HCT116 (cell line): ENCODE results near the gene ZNF304. TPM values are rescaled to one million over a fixed set of nuclear protein-coding genes. Genes with fewer than 3 reads are reported as not detected.
"Not testable (repeated sequence)": the region's sequence is repeated elsewhere in the genome, so short reads cannot be mapped to it uniquely, and the experiment has no call there.

ENCODE experiments used
- ATAC-seq: fragments of 200-7000 bp; cut with Tn5 transposase; 2 replicates; pipeline ENCODE4 v1.9.1; 2020; ENCODE audit warnings: mild to moderate bottlenecking, moderate library complexity
- BruUV-seq: library from RNA; stranded (reverse); fragments of 400-500 nt; replicated peaks from 2 replicates; lab custom pipeline; 2021; lab: Mats Ljungman, UMichigan
- CTCF ChIA-PET: fragments of 300-600 bp; sonication (Branson Sonifier 250); formaldehyde crosslinking; loops from one replicate; lab custom pipeline; 2021; ENCODE audit warnings: antibody characterized with exemption; lab: Charles Lee
- POLR2A ChIA-PET: fragments of 300-600, 350-600 bp; sonication (Branson Sonifier 250); formaldehyde crosslinking; loops from one replicate; lab custom pipeline; 2021; ENCODE audit warnings: antibody characterized with exemption; lab: Charles Lee
- RAD21 ChIA-PET, 2 experiments: fragments of 300-600 bp; sonication (Branson Sonifier 250); formaldehyde crosslinking; loops; one replicate each; lab custom pipeline; 2023; ENCODE audit warnings: low total read pairs in 2 of 2; ENCODE audit not compliant: uncharacterized antibody in 2 of 2, unreplicated experiment in 2 of 2, low non-redundant PET in 1 of 2; lab: Charles Lee
- DNase-seq: peaks from one replicate; pipeline ENCODE4 v3.0.0-alpha.2; 2010; ENCODE audit warnings: low read depth, low spot score
- H2AFZ ChIP-seq: fragments of 200-600 bp; shearing (Covaris generic), sonication (generic); 2 replicates; pipeline ENCODE4 v1.6.1; 2017; ENCODE audit warnings: low read depth, mixed run types, mixed read lengths, antibody characterized with exemption, low read length; ENCODE audit not compliant: poor library complexity, severe bottlenecking
- H3K27ac ChIP-seq: 2 replicates; pipeline ENCODE4 v1.5.1; 2012; ENCODE audit warnings: low read depth, low read length
- H3K27me3 ChIP-seq: fragments of 200-600 bp; sonication (generic); 2 replicates; pipeline ENCODE4 v1.6.1; 2016; ENCODE audit warnings: mixed run types, low read length, mixed read lengths; ENCODE audit not compliant: insufficient read depth
- H3K36me3 ChIP-seq, 2 experiments: fragments of 200-500 bp in 1 of 2; fragments of 200-600 bp in 1 of 2; sonication (Bioruptor generic) in 1 of 2; sonication (generic) in 1 of 2; 2 replicates each; pipeline versions ENCODE4 v1.5.1 to v1.6.1; 2014 to 2016; ENCODE audit warnings: low read length in 2 of 2, inconsistent platforms in 1 of 2, mixed read lengths in 1 of 2, mixed run types in 1 of 2; ENCODE audit not compliant: insufficient read depth in 2 of 2, control insufficient read depth in 1 of 2
- H3K4me1 ChIP-seq, 2 experiments: fragments of 200-600 bp in 1 of 2; sonication (generic) in 1 of 2; 2 replicates each; pipeline versions ENCODE4 v1.5.1 to v1.6.1; 2012 to 2017; ENCODE audit warnings: low read length in 2 of 2, inconsistent platforms in 1 of 2, mild to moderate bottlenecking in 1 of 2, mixed read lengths in 1 of 2, mixed run types in 1 of 2, moderate library complexity in 1 of 2; ENCODE audit not compliant: insufficient read depth in 2 of 2, control insufficient read depth in 1 of 2
- H3K4me2 ChIP-seq: fragments of 200-600 bp; sonication (generic); 2 replicates; pipeline ENCODE4 v1.6.1; 2017; ENCODE audit warnings: mixed run types, low read length, mixed read lengths
- H3K4me3 ChIP-seq, 2 experiments: fragments of 200-600 bp in 1 of 2; sonication (generic) in 1 of 2; replicated peaks in 1 of 2; 2 replicates each; pipeline ENCODE4 v1.5.1; 2011 to 2016; ENCODE audit warnings: low read length in 2 of 2, control low read depth in 1 of 2, low read depth in 1 of 2, mild to moderate bottlenecking in 1 of 2, mixed read lengths in 1 of 2, mixed run types in 1 of 2
- H3K79me2 ChIP-seq: fragments of 200-600 bp; sonication (generic); 2 replicates; pipeline ENCODE4 v1.6.1; 2017; ENCODE audit warnings: mild to moderate bottlenecking, mixed run types, low read length, moderate library complexity, mixed read lengths; ENCODE audit not compliant: insufficient read depth
- H3K9ac ChIP-seq: fragments of 200-600 bp; sonication (generic); 2 replicates; pipeline ENCODE4 v1.6.1; 2016; ENCODE audit warnings: low read length, mixed read lengths
- H3K9me2 ChIP-seq: fragments of 200-600 bp; sonication (generic), shearing (Covaris generic); 2 replicates; pipeline ENCODE4 v1.6.1; 2017; ENCODE audit warnings: mixed run types, mild to moderate bottlenecking, moderate library complexity; ENCODE audit not compliant: insufficient read depth
- H3K9me3 ChIP-seq, 2 experiments: fragments of 200-500 bp in 1 of 2; fragments of 200-600 bp in 1 of 2; sonication (Bioruptor generic) in 1 of 2; sonication (generic) in 1 of 2; 2 replicates each; pipeline ENCODE4 v1.6.1; 2014 to 2017; ENCODE audit warnings: low read length in 2 of 2, mixed read lengths in 2 of 2, inconsistent platforms in 1 of 2, low read depth in 1 of 2, mild to moderate bottlenecking in 1 of 2, mixed run types in 1 of 2, moderate library complexity in 1 of 2; ENCODE audit not compliant: control insufficient read depth in 1 of 2, insufficient read depth in 1 of 2
- H4K20me1 ChIP-seq: fragments of 200-600 bp; sonication (generic), shearing (Covaris generic); 2 replicates; pipeline ENCODE4 v1.6.1; 2017; ENCODE audit warnings: mixed run types, mild to moderate bottlenecking, moderate library complexity; ENCODE audit not compliant: insufficient read depth
- CEBPB ChIP-seq: IDR thresholded peaks from 2 replicates; pipeline ENCODE4 v1.6.1; 2012; ENCODE audit warnings: low read depth
- EGR1 ChIP-seq: IDR thresholded peaks from 2 replicates; pipeline ENCODE4 v1.6.1; 2012; ENCODE audit warnings: low read depth
- ELF1 ChIP-seq: IDR thresholded peaks from 2 replicates; pipeline ENCODE4 v1.6.1; 2012; ENCODE audit warnings: low read depth, borderline replicate concordance
- EZH2 ChIP-seq: fragments of 200-600 bp; sonication (generic); IDR thresholded peaks from 2 replicates; pipeline ENCODE4 v1.6.1; 2017; ENCODE audit warnings: antibody characterized with exemption, mixed run types
- JUND ChIP-seq: IDR thresholded peaks from 2 replicates; pipeline ENCODE4 v1.6.1; 2012
- POLR2A ChIP-seq: IDR thresholded peaks from 2 replicates; pipeline ENCODE4 v1.7.0; 2011; ENCODE audit warnings: borderline replicate concordance; ENCODE audit not compliant: insufficient read depth, insufficient read length; ENCODE audit errors: extremely low read depth
- POLR2AphosphoS5 ChIP-seq: IDR thresholded peaks from 2 replicates; pipeline ENCODE4 v1.6.1; 2011; ENCODE audit warnings: mild to moderate bottlenecking, low read depth, low read length, moderate library complexity
- SIN3A ChIP-seq: IDR thresholded peaks from 2 replicates; pipeline ENCODE4 v1.6.1; 2012; ENCODE audit warnings: low read depth
- SRF ChIP-seq: IDR thresholded peaks from 2 replicates; pipeline ENCODE4 v1.6.1; 2012; ENCODE audit warnings: low read depth
- TCF7L2 ChIP-seq: IDR thresholded peaks from 2 replicates; pipeline ENCODE4 v1.7.0; 2011; ENCODE audit warnings: borderline replicate concordance, inconsistent platforms; ENCODE audit not compliant: insufficient read depth, insufficient read length; ENCODE audit errors: extremely low read depth
- YY1 ChIP-seq: IDR thresholded peaks from 2 replicates; pipeline ENCODE4 v1.6.1; 2011; ENCODE audit warnings: low read length, low read depth, moderate library complexity, mild to moderate bottlenecking; ENCODE audit not compliant: insufficient replicate concordance; ENCODE audit errors: extremely low read depth
- ZFX ChIP-seq: fragments of 450-650 bp; IDR thresholded peaks from 2 replicates; pipeline ENCODE4 v1.6.1; 2017
- ZNF274 ChIP-seq: fragments of 200-500 bp; sonication (Bioruptor generic); IDR thresholded peaks from 2 replicates; pipeline ENCODE4 v1.6.1; 2014; ENCODE audit warnings: mild to moderate bottlenecking, low read depth, low read length, inconsistent platforms
- intact Hi-C: fragments of 100-400 bp; cut with micrococcal nuclease; formaldehyde crosslinking; loops from 2 replicates; pipeline ENCODE4 v1.10.0; 2022
- total RNA-seq: library from RNA; stranded (reverse); gene quantifications from one replicate; pipeline ENCODE4 v1.2.1, GENCODE V29; 2021; ENCODE audit not compliant: unreplicated experiment
- TF ChIP-seq, protein P1 (sequence below): IDR thresholded peaks from 2 replicates; pipeline ENCODE4 v1.6.1; 2012
- TF ChIP-seq, protein P2 (sequence below): IDR thresholded peaks from 2 replicates; pipeline ENCODE4 v1.6.1; 2012; ENCODE audit warnings: low read depth
- TF ChIP-seq, protein P3 (sequence below): IDR thresholded peaks from 2 replicates; pipeline ENCODE4 v1.6.1; 2012

ZNF304 gene
- total RNA-seq, 1 experiment from 2014 or later: 6.3 TPM

DNA sequence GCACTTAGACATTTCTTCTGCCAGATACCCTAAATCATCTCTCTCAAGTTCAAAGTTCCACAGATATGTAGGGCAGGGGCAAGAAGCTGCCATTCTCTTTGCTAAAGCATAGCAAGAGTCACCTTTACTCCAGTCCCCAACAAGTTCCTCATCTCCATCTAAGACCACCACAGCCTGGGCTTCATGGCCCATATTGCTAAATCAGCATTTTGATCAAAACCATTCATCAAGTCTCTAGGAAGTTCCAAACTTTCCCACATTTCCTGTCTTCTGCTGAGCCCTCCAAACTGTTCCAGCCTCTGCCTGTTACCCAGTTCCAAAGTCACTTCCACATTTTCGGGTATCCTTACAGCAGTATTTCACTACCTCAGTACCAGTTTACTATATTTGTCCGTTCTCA is 23.6 kb downstream of the ZNF304 start:
- CTCF ChIA-PET, H3K4me3 ChIP-seq, H3K27me3 ChIP-seq, H3K4me2 ChIP-seq, intact Hi-C loops, H2AFZ ChIP-seq, H4K20me1 ChIP-seq, BruUV-seq, H3K27ac ChIP-seq, DNase-seq, H3K9ac ChIP-seq, H3K79me2 ChIP-seq, ATAC-seq, H3K4me1 ChIP-seq, H3K36me3 ChIP-seq, POLR2A ChIA-PET, H3K9me2 ChIP-seq, RAD21 ChIA-PET: not testable (repeated sequence)
- peaks cover 22 to 25% of the 10 kb centered on the region in 2 experiments; a peak in 3 of 4 replicates for H3K9me3 ChIP-seq

DNA sequence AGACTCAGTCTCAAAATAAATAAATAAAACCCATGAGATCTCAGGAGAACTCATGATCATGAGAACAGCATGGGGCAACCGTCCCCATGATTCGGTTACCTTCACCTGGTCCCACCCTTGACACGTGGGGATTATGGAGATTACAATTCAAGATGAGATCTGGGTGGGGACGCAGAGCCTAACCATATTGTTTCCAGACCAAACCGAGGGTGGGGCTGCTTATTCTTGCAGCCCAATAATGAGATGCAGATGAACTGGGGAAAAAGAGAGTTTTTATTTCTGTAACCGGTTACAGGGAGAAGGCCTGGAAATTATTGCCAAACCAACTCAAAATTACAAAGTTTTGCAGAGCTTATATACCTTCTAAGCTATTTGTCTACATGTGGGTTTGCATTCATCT is 25.1 kb downstream of the ZNF304 start:
- Histone ChIP-seq H3K9me3 (peaks cover 22 to 25% of the 10 kb centered on the region in 2 experiments; a peak in 3 of 4 replicates), H4K20me1 (no peaks in the 10 kb centered on the region), H3K4me2 (no peak overlapping the region), H3K36me3 (0 out of 4 replicates have a peak, but pooled peaks cover 0 to 8% of the 10 kb centered on the region in 2 experiments), H3K9ac (no peak overlapping the region), H3K79me2 (no peaks in the 10 kb centered on the region), H3K27me3 (no peaks in the 10 kb centered on the region), H3K4me3 (no peak overlapping the region), H3K27ac (no peak overlapping the region), H2AFZ (no peak overlapping the region), H3K9me2 (no peaks in the 10 kb centered on the region), H3K4me1 (no peaks in the 10 kb centered on the region)
- no peak for DNase-seq
- TF ChIP-seq SRF (no peak), POLR2A (no peak), TCF7L2 (no peak), JUND (no peak), EGR1 (no peak), ZNF274 (no peak), POLR2AphosphoS5 (no peak), CEBPB (no peak), ZFX (no peak), SIN3A (no peak), YY1 (no peak), ELF1 (no peak), EZH2 (no peak)
- TF ChIP-seq, protein P1, sequence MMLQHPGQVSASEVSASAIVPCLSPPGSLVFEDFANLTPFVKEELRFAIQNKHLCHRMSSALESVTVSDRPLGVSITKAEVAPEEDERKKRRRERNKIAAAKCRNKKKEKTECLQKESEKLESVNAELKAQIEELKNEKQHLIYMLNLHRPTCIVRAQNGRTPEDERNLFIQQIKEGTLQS: no peak
- TF ChIP-seq, protein P2, sequence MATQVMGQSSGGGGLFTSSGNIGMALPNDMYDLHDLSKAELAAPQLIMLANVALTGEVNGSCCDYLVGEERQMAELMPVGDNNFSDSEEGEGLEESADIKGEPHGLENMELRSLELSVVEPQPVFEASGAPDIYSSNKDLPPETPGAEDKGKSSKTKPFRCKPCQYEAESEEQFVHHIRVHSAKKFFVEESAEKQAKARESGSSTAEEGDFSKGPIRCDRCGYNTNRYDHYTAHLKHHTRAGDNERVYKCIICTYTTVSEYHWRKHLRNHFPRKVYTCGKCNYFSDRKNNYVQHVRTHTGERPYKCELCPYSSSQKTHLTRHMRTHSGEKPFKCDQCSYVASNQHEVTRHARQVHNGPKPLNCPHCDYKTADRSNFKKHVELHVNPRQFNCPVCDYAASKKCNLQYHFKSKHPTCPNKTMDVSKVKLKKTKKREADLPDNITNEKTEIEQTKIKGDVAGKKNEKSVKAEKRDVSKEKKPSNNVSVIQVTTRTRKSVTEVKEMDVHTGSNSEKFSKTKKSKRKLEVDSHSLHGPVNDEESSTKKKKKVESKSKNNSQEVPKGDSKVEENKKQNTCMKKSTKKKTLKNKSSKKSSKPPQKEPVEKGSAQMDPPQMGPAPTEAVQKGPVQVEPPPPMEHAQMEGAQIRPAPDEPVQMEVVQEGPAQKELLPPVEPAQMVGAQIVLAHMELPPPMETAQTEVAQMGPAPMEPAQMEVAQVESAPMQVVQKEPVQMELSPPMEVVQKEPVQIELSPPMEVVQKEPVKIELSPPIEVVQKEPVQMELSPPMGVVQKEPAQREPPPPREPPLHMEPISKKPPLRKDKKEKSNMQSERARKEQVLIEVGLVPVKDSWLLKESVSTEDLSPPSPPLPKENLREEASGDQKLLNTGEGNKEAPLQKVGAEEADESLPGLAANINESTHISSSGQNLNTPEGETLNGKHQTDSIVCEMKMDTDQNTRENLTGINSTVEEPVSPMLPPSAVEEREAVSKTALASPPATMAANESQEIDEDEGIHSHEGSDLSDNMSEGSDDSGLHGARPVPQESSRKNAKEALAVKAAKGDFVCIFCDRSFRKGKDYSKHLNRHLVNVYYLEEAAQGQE: no peak
- TF ChIP-seq, protein P3, sequence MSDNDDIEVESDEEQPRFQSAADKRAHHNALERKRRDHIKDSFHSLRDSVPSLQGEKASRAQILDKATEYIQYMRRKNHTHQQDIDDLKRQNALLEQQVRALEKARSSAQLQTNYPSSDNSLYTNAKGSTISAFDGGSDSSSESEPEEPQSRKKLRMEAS: no peak
- no TSS peak for BruUV-seq
- ChIA-PET POLR2A (no interaction called here), RAD21 (no interaction called here), CTCF (no interaction called here)
- ATAC-seq: no peak
- intact Hi-C loops: no loop called here
